ENCODE results near the gene FREM1.

Gene FREM1

GRCh38 chr9:14806941-14807520 lies 103.2 kb downstream of the FREM1 start:
- no peak for DNase-seq

GRCh38 chr9:14799030-14799429 lies 111.2 kb downstream of the FREM1 start:
- no peak for DNase-seq

- DNase-seq = no peak
Observed at GRCh38 chr9:14797435-14797834, 112.8 kb downstream of the FREM1 start.

- DNase-seq = no peak
Observed at GRCh38 chr9:14793389-14793788, 116.8 kb downstream of the FREM1 start.

- DNase-seq = no peak
Observed at GRCh38 chr9:14790628-14791027, 119.6 kb downstream of the FREM1 start.

- no peak for DNase-seq
Observed at GRCh38 chr9:14788846-14789245, 121.4 kb downstream of the FREM1 start.

- DNase-seq = no peak
Observed at GRCh38 chr9:14783358-14783757, 126.9 kb downstream of the FREM1 start.

GRCh38 chr9:14782286-14783051 lies 127.8 kb downstream of the FREM1 start:
- no peak for DNase-seq

- no peak for DNase-seq
Observed at GRCh38 chr9:14780693-14781092, 129.5 kb downstream of the FREM1 start.

GRCh38 chr9:14780251-14780650 lies 130.0 kb downstream of the FREM1 start:
- DNase-seq = no peak

GRCh38 chr9:14779566-14780022 lies 130.6 kb downstream of the FREM1 start:
- no peak for DNase-seq

- no peak for DNase-seq
Observed at GRCh38 chr9:14778565-14778964, 131.7 kb downstream of the FREM1 start.

GRCh38 chr9:14775917-14776316 lies 134.3 kb downstream of the FREM1 start:
- DNase-seq = no peak

- no peak for DNase-seq
Observed at GRCh38 chr9:14770592-14770991, 139.6 kb downstream of the FREM1 start.

- DNase-seq = no peak
Observed at GRCh38 chr9:14769230-14769571, 141.0 kb downstream of the FREM1 start.

- DNase-seq = no peak
Observed at GRCh38 chr9:14768405-14769229, 141.6 kb downstream of the FREM1 start.

GRCh38 chr9:14766299-14766698 lies 143.9 kb downstream of the FREM1 start:
- DNase-seq = no peak

- DNase-seq = no peak
Observed at GRCh38 chr9:14761584-14761983, 148.6 kb downstream of the FREM1 start.

- no peak for DNase-seq
Observed at GRCh38 chr9:14760060-14760459, 150.2 kb downstream of the FREM1 start.

- no peak for DNase-seq
Observed at GRCh38 chr9:14756291-14756690, 153.9 kb downstream of the FREM1 start.

- DNase-seq = no peak
Observed at GRCh38 chr9:14752871-14753270, 157.4 kb downstream of the FREM1 start.

GRCh38 chr9:14752271-14752670 lies 158.0 kb downstream of the FREM1 start:
- DNase-seq = no peak

- no peak for DNase-seq
Observed at GRCh38 chr9:14750821-14751220, 159.4 kb downstream of the FREM1 start.

- DNase-seq = no peak
Observed at GRCh38 chr9:14749741-14750211, 160.5 kb downstream of the FREM1 start.
